ENCODE data around the gene CIC.

GRCh38 chr19:42280815-42281145 is 11.7 kb downstream of the CIC start:
- TF ChIP-seq POLR2A (IDR thresholded peaks at IDR 0.05), result no peak
- TF ChIP-seq, protein P1, sequence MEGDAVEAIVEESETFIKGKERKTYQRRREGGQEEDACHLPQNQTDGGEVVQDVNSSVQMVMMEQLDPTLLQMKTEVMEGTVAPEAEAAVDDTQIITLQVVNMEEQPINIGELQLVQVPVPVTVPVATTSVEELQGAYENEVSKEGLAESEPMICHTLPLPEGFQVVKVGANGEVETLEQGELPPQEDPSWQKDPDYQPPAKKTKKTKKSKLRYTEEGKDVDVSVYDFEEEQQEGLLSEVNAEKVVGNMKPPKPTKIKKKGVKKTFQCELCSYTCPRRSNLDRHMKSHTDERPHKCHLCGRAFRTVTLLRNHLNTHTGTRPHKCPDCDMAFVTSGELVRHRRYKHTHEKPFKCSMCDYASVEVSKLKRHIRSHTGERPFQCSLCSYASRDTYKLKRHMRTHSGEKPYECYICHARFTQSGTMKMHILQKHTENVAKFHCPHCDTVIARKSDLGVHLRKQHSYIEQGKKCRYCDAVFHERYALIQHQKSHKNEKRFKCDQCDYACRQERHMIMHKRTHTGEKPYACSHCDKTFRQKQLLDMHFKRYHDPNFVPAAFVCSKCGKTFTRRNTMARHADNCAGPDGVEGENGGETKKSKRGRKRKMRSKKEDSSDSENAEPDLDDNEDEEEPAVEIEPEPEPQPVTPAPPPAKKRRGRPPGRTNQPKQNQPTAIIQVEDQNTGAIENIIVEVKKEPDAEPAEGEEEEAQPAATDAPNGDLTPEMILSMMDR (IDR thresholded peaks at IDR 0.05), result no peak
